ENCODE measurements around the gene KIF3B. TPM values are rescaled to one million over a fixed set of nuclear protein-coding genes. Genes with fewer than 3 reads are reported as not detected.
A peak's percentile ranks its signal among the peaks of the same experiment; 100 is the strongest.

KIF3B gene
- total and polyA plus RNA-seq, 2 donors from 2014 or later: 31.6 to 62.2 TPM

GRCh38 chr20:32297439-32297838, 20.0 kb downstream of the KIF3B start:
- no peaks in the 10 kb centered on the region for H3K27me3 ChIP-seq (ENCODE audit: control insufficient read depth, insufficient read depth, low read length)
- H3K4me1 ChIP-seq (ENCODE audit: control insufficient read depth in 2 of 3, insufficient read depth in 2 of 3, low read depth in 1 of 3, low read length in 3 of 3): peaks cover 0 to 14% (median 0%) of the 10 kb centered on the region in 3 donors
- intact Hi-C loops (cut with DNase I): no loop called here
- H3K36me3 ChIP-seq (ENCODE audit: control insufficient read depth in 2 of 3, insufficient read depth in 3 of 3, low read length in 3 of 3): no peaks in the 10 kb centered on the region
- no peak overlapping the region for H3K27ac ChIP-seq (ENCODE audit: low read depth in 2 of 2, low read length in 2 of 2)
- TF ChIP-seq CTCF (IDR thresholded peaks at IDR 0.05; ENCODE audit: borderline replicate concordance, extremely low read depth, insufficient read depth): no peak
- no peak overlapping the region for H3K9ac ChIP-seq (ENCODE audit: low read length in 3 of 3)
- FAIRE-seq (no peak), DNase-seq (no peak)
- no peak overlapping the region for H3K4me3 ChIP-seq (ENCODE audit: low read length in 3 of 3)
- no peaks in the 10 kb centered on the region for H3K9me3 ChIP-seq (ENCODE audit: control insufficient read depth in 2 of 3, insufficient read depth in 1 of 3, low read length in 3 of 3)

GRCh38 chr20:32300647-32301046, 23.2 kb downstream of the KIF3B start:
- no peak for TF ChIP-seq CTCF (IDR thresholded peaks at IDR 0.05; ENCODE audit: borderline replicate concordance, extremely low read depth, insufficient read depth)
- Histone ChIP-seq H3K9me3 (ENCODE audit: control insufficient read depth in 2 of 3, insufficient read depth in 1 of 3, low read length in 3 of 3) (no peaks in the 10 kb centered on the region), H3K27me3 (ENCODE audit: control insufficient read depth, insufficient read depth, low read length) (no peaks in the 10 kb centered on the region), H3K9ac (ENCODE audit: low read length in 3 of 3) (no peak overlapping the region), H3K4me1 (ENCODE audit: control insufficient read depth in 2 of 3, insufficient read depth in 2 of 3, low read depth in 1 of 3, low read length in 3 of 3) (peaks cover 0 to 7% (median 0%) of the 10 kb centered on the region in 3 donors), H3K4me3 (ENCODE audit: low read length in 3 of 3) (no peak overlapping the region), H3K27ac (ENCODE audit: low read depth in 2 of 2, low read length in 2 of 2) (no peak overlapping the region), H3K36me3 (ENCODE audit: control insufficient read depth in 2 of 3, insufficient read depth in 3 of 3, low read length in 3 of 3) (no peaks in the 10 kb centered on the region)
- no peak for FAIRE-seq
- intact Hi-C loops (cut with DNase I): no loop called here
- no peak for DNase-seq

- no peaks in the 10 kb centered on the region for H3K36me3 ChIP-seq (ENCODE audit: control insufficient read depth in 2 of 3, insufficient read depth in 3 of 3, low read length in 3 of 3)
- intact Hi-C loops (cut with DNase I): no loop called here
- no peak overlapping the region for H3K9ac ChIP-seq (ENCODE audit: low read length in 3 of 3)
- FAIRE-seq (no peak), DNase-seq (peak in 2 of 5 donors; percentile 26 to 32)
- no peaks in the 10 kb centered on the region for H3K9me3 ChIP-seq (ENCODE audit: control insufficient read depth in 2 of 3, insufficient read depth in 1 of 3, low read length in 3 of 3)
- no peak overlapping the region for H3K27ac ChIP-seq (ENCODE audit: low read depth in 2 of 2, low read length in 2 of 2)
- TF ChIP-seq CTCF (IDR thresholded peaks at IDR 0.05; ENCODE audit: borderline replicate concordance, extremely low read depth, insufficient read depth): no peak
- H3K4me3 ChIP-seq (ENCODE audit: low read length in 3 of 3): no peak overlapping the region
- H3K4me1 ChIP-seq (ENCODE audit: control insufficient read depth in 2 of 3, insufficient read depth in 2 of 3, low read depth in 1 of 3, low read length in 3 of 3): peaks cover 0 to 2% (median 0%) of the 10 kb centered on the region in 3 donors
- no peaks in the 10 kb centered on the region for H3K27me3 ChIP-seq (ENCODE audit: control insufficient read depth, insufficient read depth, low read length)
Measured at GRCh38 chr20:32301719-32302506, 24.5 kb downstream of the KIF3B start.
